ENCODE measurements around the gene TCF7L2. TPM values are rescaled to one million over a fixed set of nuclear protein-coding genes. Genes with fewer than 3 reads are reported as not detected.

The TCF7L2 gene
- polyA plus RNA-seq, 1 experiment, result 6.3 TPM

DNA sequence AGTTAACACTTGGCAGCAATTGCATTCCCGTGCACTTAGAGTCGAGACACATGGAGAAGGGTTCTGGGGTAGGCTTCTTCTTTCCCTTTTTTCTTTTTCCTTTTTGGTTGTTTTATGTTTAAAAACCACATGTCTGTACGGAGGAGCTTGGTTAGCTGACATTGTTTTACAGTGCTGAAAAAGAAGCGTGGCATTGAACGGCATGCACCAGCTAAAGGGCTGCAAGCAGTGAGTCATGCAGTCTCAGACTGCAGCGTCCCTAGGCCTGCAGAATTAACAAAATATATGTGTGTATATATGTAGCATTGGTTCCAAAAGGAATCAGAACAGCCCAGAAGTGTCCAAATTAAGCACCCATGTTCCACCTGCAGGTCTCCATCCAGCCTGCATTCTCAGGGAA, 211.0 kb downstream of the TCF7L2 start:
- ChIA-PET CTCF (no interaction called here), POLR2A (no interaction called here)
- no peaks in the 10 kb centered on the region for H3K9me3 ChIP-seq (ENCODE audit: control insufficient read depth, insufficient read depth, low read length)
- H3K27ac ChIP-seq (ENCODE audit: low read depth, low read length), result no peak overlapping the region
- TF ChIP-seq, protein P1, sequence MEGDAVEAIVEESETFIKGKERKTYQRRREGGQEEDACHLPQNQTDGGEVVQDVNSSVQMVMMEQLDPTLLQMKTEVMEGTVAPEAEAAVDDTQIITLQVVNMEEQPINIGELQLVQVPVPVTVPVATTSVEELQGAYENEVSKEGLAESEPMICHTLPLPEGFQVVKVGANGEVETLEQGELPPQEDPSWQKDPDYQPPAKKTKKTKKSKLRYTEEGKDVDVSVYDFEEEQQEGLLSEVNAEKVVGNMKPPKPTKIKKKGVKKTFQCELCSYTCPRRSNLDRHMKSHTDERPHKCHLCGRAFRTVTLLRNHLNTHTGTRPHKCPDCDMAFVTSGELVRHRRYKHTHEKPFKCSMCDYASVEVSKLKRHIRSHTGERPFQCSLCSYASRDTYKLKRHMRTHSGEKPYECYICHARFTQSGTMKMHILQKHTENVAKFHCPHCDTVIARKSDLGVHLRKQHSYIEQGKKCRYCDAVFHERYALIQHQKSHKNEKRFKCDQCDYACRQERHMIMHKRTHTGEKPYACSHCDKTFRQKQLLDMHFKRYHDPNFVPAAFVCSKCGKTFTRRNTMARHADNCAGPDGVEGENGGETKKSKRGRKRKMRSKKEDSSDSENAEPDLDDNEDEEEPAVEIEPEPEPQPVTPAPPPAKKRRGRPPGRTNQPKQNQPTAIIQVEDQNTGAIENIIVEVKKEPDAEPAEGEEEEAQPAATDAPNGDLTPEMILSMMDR (IDR thresholded peaks at IDR 0.05; ENCODE audit: low read depth, low read length), result no peak
- H3K27me3 ChIP-seq (ENCODE audit: control insufficient read depth, insufficient read depth, low read length), result no peaks in the 10 kb centered on the region
- DNase-seq (ENCODE audit: low read depth, low spot score), result no peak
- no peak overlapping the region for H3K4me3 ChIP-seq (ENCODE audit: low read depth, low read length)

DNA sequence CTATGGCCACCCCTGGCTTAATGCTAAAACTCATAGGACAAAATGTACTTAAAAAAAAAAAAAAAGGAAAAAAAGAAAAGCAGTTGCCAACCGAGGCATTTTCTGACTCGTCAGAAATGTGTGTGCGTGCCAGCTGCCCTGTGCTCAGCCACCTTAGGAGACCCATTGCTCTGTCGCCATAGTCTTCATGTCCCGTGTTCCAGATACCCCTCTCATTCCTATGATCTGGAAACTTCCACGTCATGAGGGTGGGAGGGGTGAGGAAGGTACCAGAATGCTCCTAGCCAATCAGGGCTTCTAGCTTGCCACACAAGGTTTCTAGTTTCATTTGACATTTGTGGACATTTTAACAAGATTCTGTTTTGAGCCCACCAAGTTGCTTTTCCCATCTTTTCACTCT, 212.9 kb downstream of the TCF7L2 start:
- no peak overlapping the region for H3K27ac ChIP-seq (ENCODE audit: low read depth, low read length)
- CTCF ChIA-PET, result interaction anchor here (0.6 to 1.2 kb wide), 2 partner anchors 203 to 222 kb away, joined by 4 to 5 read pairs; no protein-coding TSS in a partner anchor
- no peak for DNase-seq (ENCODE audit: low read depth, low spot score)
- TF ChIP-seq, protein P1 (IDR thresholded peaks at IDR 0.05; ENCODE audit: low read depth, low read length), result no peak
- H3K4me3 ChIP-seq (ENCODE audit: low read depth, low read length), result no peak overlapping the region
- no peaks in the 10 kb centered on the region for H3K9me3 ChIP-seq (ENCODE audit: control insufficient read depth, insufficient read depth, low read length)
- POLR2A ChIA-PET, result no interaction called here
- no peaks in the 10 kb centered on the region for H3K27me3 ChIP-seq (ENCODE audit: control insufficient read depth, insufficient read depth, low read length)

DNA sequence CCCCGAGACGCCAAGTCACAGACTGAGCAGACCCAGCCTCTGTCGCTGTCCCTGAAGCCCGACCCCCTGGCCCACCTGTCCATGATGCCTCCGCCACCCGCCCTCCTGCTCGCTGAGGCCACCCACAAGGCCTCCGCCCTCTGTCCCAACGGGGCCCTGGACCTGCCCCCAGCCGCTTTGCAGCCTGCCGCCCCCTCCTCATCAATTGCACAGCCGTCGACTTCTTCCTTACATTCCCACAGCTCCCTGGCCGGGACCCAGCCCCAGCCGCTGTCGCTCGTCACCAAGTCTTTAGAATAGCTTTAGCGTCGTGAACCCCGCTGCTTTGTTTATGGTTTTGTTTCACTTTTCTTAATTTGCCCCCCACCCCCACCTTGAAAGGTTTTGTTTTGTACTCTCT, 215.6 kb downstream of the TCF7L2 start:
- Histone ChIP-seq H3K27me3 (ENCODE audit: control insufficient read depth, insufficient read depth, low read length) (no peaks in the 10 kb centered on the region), H3K9me3 (ENCODE audit: control insufficient read depth, insufficient read depth, low read length) (no peaks in the 10 kb centered on the region), H3K27ac (ENCODE audit: low read depth, low read length) (no peak overlapping the region), H3K4me3 (ENCODE audit: low read depth, low read length) (no peak overlapping the region)
- no peak for DNase-seq (ENCODE audit: low read depth, low spot score)
- CTCF ChIA-PET, result no interaction called here
- POLR2A ChIA-PET, result no interaction called here
- TF ChIP-seq, protein P1 (IDR thresholded peaks at IDR 0.05; ENCODE audit: low read depth, low read length), result no peak

DNA sequence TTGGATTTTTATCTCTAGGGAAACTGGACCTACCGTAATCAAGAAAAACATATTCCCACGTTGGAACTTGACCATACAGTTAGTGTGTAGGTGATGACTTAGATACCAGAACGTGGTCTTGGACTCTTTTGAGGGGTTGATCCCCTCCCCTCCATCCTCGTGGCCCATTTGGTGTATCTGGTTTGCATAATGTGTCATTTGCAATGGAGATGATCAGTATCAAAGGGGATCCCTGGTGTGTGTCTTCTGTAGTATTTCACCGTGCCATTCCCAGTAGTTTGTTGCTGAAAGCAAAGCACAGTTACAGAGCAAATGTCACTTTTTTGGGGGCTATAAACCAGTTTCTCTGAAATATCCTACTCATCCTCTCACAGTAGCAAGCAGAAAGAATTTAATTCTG, 217.7 kb downstream of the TCF7L2 start:
- ChIA-PET CTCF (no interaction called here), POLR2A (no interaction called here)
- no peak overlapping the region for H3K4me3 ChIP-seq (ENCODE audit: low read depth, low read length)
- TF ChIP-seq, protein P1 (IDR thresholded peaks at IDR 0.05; ENCODE audit: low read depth, low read length), result no peak
- no peaks in the 10 kb centered on the region for H3K27me3 ChIP-seq (ENCODE audit: control insufficient read depth, insufficient read depth, low read length)
- DNase-seq (ENCODE audit: low read depth, low spot score), result no peak
- H3K9me3 ChIP-seq (ENCODE audit: control insufficient read depth, insufficient read depth, low read length), result no peaks in the 10 kb centered on the region
- no peak overlapping the region for H3K27ac ChIP-seq (ENCODE audit: low read depth, low read length)

DNA sequence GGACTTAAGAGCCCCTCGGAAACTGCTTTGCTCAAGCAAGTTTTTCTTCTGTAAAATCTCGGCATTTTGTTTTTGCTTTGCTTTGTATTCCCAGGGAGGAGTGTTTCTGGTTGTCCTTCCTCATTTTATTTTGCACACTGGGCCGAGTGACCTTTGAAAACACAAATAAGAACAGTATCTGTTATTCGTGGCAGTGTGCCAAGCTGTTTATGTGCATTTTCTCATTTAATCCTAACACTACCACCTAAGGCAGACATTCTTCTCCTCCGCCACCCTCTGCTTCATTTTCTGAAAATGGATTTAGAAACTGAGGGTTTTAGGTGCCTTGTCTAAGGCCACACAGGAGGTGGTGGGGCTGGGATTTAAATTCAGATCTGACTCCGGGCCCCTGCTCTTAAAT, 218.5 kb downstream of the TCF7L2 start:
- CTCF ChIA-PET, result no interaction called here
- POLR2A ChIA-PET, result no interaction called here
- TF ChIP-seq, protein P1 (IDR thresholded peaks at IDR 0.05; ENCODE audit: low read depth, low read length), result no peak
- DNase-seq (ENCODE audit: low read depth, low spot score), result no peak
- H3K27ac ChIP-seq (ENCODE audit: low read depth, low read length), result no peak overlapping the region
- no peaks in the 10 kb centered on the region for H3K9me3 ChIP-seq (ENCODE audit: control insufficient read depth, insufficient read depth, low read length)
- H3K4me3 ChIP-seq (ENCODE audit: low read depth, low read length), result no peak overlapping the region
- no peaks in the 10 kb centered on the region for H3K27me3 ChIP-seq (ENCODE audit: control insufficient read depth, insufficient read depth, low read length)
